K562 (cell line): ENCODE data around the gene BTG2. TPM values are rescaled to one million over a fixed set of nuclear protein-coding genes. Genes with fewer than 3 reads are reported as not detected.

ENCODE experiments used
- ATF4 ChIP-seq: fragments of 450-650 bp; formaldehyde crosslinking; IDR thresholded peaks from 2 replicates; pipeline ENCODE4 v1.4.0; 2022; ENCODE audit warnings: mild to moderate bottlenecking, moderate library complexity
- ATF7 ChIP-seq: fragments of 450-650 bp; IDR thresholded peaks from 2 replicates; pipeline ENCODE4 v1.7.1; 2014; ENCODE audit warnings: mild to moderate bottlenecking, moderate library complexity
- C11orf30 ChIP-seq: fragments of 450-650 bp; IDR thresholded peaks from 2 replicates; pipeline ENCODE4 v1.6.1; 2016; ENCODE audit warnings: low read depth, mild to moderate bottlenecking
- DACH1 ChIP-seq: fragments of 450-650 bp; IDR thresholded peaks from 2 replicates; pipeline ENCODE4 v1.6.1; 2018; ENCODE audit not compliant: partially characterized antibody
- GABPA ChIP-seq: fragments of 200-800 bp; sonication (Bioruptor generic); conservative IDR thresholded peaks from 2 replicates; pipeline ENCODE4 v1.6.1; 2016; ENCODE audit warnings: low read depth, missing genetic modification characterization, missing compliant biosample characterization
- KLF13 ChIP-seq: fragments of 450-650 bp; IDR thresholded peaks from 2 replicates; pipeline ENCODE4 v1.6.1; 2016; ENCODE audit warnings: missing genetic modification characterization, low read depth, mild to moderate bottlenecking, missing compliant biosample characterization, moderate library complexity, borderline replicate concordance
- MBD1 ChIP-seq: fragments of 250-450 bp; sonication (Bioruptor Pico); IDR thresholded peaks from 2 replicates; pipeline ENCODE4 v1.8.0; 2022; ENCODE audit warnings: inconsistent platforms
- NCOA1 ChIP-seq: fragments of 450-650 bp; IDR thresholded peaks from 2 replicates; pipeline ENCODE4 v1.6.1; 2016; ENCODE audit warnings: low read depth
- NR1H2 ChIP-seq: sonication (generic); formaldehyde crosslinking; IDR thresholded peaks from 2 replicates; pipeline ENCODE4 v1.4.0; 2020; ENCODE audit warnings: mild to moderate bottlenecking, missing genetic modification reagents
- PML ChIP-seq: IDR thresholded peaks from 2 replicates; pipeline ENCODE4 v1.6.1; 2012; ENCODE audit warnings: low read length, inconsistent platforms
- RFX1 ChIP-seq: fragments of 450-650 bp; IDR thresholded peaks from 2 replicates; pipeline ENCODE4 v1.6.1; 2016; ENCODE audit warnings: mild to moderate bottlenecking, moderate library complexity
- SMAD3 ChIP-seq: fragments of 450-650 bp; formaldehyde crosslinking; conservative IDR thresholded peaks from 2 replicates; pipeline ENCODE4 v1.4.0; 2020; ENCODE audit warnings: mild to moderate bottlenecking
- SPI1 ChIP-seq: IDR thresholded peaks from 2 replicates; pipeline ENCODE4 v1.6.1; 2011; ENCODE audit warnings: low read depth, low read length, control low read depth, borderline replicate concordance
- TARDBP ChIP-seq: fragments of 450-650 bp; IDR thresholded peaks from 2 replicates; pipeline ENCODE4 v1.6.1; 2016
- U2AF1 ChIP-seq: fragments of 200-400 bp; formaldehyde crosslinking; optimal IDR thresholded peaks from 2 replicates; pipeline ENCODE3; 2017; ENCODE audit warnings: mild to moderate bottlenecking, low read depth, low read length, moderate library complexity
- ZBTB26 ChIP-seq: fragments of 450-650 bp; formaldehyde crosslinking; IDR thresholded peaks from 2 replicates; pipeline ENCODE4 v1.4.0; 2022; ENCODE audit warnings: missing genetic modification characterization
- ZNF184 ChIP-seq: sonication (generic); formaldehyde crosslinking; IDR thresholded peaks from 2 replicates; pipeline ENCODE4 v1.5.0; 2020; ENCODE audit warnings: missing genetic modification reagents
- ZNF253 ChIP-seq: fragments of 250-450 bp; sonication (Bioruptor Pico); conservative IDR thresholded peaks from 2 replicates; pipeline ENCODE4 v1.6.1; 2021; ENCODE audit warnings: mild to moderate bottlenecking
- ZNF431 ChIP-seq: sonication (generic); formaldehyde crosslinking; IDR thresholded peaks from 2 replicates; pipeline ENCODE4 v1.8.0; 2022; ENCODE audit warnings: mild to moderate bottlenecking, missing genetic modification reagents
- polyA plus RNA-seq, 8 experiments: library from polyadenylated mRNA; depleted of rRNA in 4 of 8; stranded (reverse) in 5 of 8; unstranded in 3 of 8; fragments of >200 nt; fragmentation: Nextera tagmentation in 2 of 8; fragmentation: Illumina TruSeq in 1 of 8; extraction: Ambion mirVana in 2 of 8; extraction: Trizol in 1 of 8; gene quantifications; 2 replicates each; pipeline versions ENCODE4 v1.2.1 to v1.2.3, GENCODE V29; 2011 to 2014; ENCODE audit warnings: inconsistent platforms in 1 of 8, missing spikeins in 1 of 8
- total RNA-seq, 7 experiments: library from RNA; depleted of rRNA in 6 of 7; stranded (reverse); fragments of >200 nt in 6 of 7; fragmentation: Illumina TruSeq in 2 of 7; extraction: Trizol in 2 of 7; gene quantifications; 2 replicates each; pipeline versions ENCODE4 v1.2.1 to v1.2.3, GENCODE V29; 2011 to 2021; ENCODE audit warnings: low replicate concordance in 1 of 7

Gene BTG2
- total and polyA plus RNA-seq, 9 of the 15 experiments (the other 6 are each of a cell fraction or from before 2014, with no cell fraction given) = 2.3 to 41.9 (median 8.7) TPM

GRCh38 chr1:203306089-203306964, 1.0 kb downstream of the BTG2 start (continued):
- 0 out of 2 replicates have a peak, but pooled peaks have one; percentile 7 for TF ChIP-seq ZBTB26 (CRISPR knock-in tag)
- peak; percentile 82 for TF ChIP-seq PML
- TF ChIP-seq SPI1 = no peak
- TF ChIP-seq TARDBP = 0 out of 2 replicates have a peak, but pooled peaks have one; percentile 28
- TF ChIP-seq ATF7 = peak; percentile 77
- peak; percentile 53 for TF ChIP-seq NR1H2 (CRISPR knock-in tag)
- TF ChIP-seq DACH1 = peak; percentile 98
- TF ChIP-seq ZNF253 = no peak
- TF ChIP-seq U2AF1 = no peak
- no peak for TF ChIP-seq MBD1
- TF ChIP-seq ATF4 (CRISPR knock-in tag) = peak; percentile 50; the same call in 1 of the 2 replicates
- no peak for TF ChIP-seq C11orf30
- TF ChIP-seq NCOA1 = no peak; the same call in none of the 2 replicates
- TF ChIP-seq RFX1 = no peak
- TF ChIP-seq KLF13 (tag) = no peak
- TF ChIP-seq GABPA (tag) = no peak
- TF ChIP-seq ZNF184 (CRISPR knock-in tag) = no peak
- no peak for TF ChIP-seq ZNF431 (CRISPR knock-in tag)
- peak; percentile 39; the same call in 1 of the 2 replicates for TF ChIP-seq SMAD3 (CRISPR knock-in tag)
